Measurements from ENCODE around the gene NAT16. TPM values are rescaled to one million over a fixed set of nuclear protein-coding genes. Genes with fewer than 3 reads are reported as not detected.

NAT16 gene
- total and polyA plus RNA-seq, 2 of the 13 experiments (the other 11 are each of a cell fraction or from before 2014, with no cell fraction given), result 0.04 TPM; not detected in 1

DNA sequence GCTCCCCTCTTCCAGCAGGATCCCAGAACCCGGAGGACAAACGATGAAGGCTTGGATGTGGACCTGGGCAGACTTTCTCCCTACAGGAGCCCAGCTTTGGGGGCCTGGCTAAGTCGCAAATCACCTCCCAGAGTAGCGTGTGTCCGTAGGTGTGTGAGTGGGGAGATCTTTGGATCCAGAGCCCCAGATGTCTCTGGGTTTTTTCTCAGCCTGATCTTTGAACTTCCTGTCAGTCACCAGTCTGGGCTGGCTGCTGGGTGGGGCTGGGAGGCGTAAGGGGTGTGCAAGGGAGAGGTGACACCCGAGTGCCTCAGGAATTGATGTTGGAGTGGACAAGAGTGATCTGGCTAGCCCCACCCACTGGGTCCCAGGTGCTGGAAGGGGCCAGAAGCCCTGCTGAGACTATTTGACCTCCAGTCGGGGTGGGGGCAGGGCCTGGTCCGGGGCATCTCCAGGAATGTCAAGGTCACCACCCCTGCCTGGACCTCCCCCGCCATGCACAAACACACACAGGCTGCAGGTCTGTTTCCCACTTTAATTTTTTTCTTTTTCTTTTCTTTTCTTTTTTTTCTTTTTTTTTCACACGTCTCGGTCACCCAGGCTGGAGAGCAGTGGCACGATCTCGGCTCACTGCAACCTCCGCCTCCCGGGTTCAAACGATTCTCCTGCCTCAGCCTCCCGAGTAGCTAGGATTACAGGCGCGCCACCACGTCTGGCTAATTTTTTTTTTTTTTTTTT is 20.9 kb upstream of the NAT16 start, which contains the start of gene MOGAT3 (continued):
- TF ChIP-seq SNAPC2 (CRISPR knock-in tag; IDR thresholded peaks at IDR 0.05), result no peak
- TF ChIP-seq SAFB2 (CRISPR knock-in tag; IDR thresholded peaks at IDR 0.05; ENCODE audit: borderline replicate concordance, low read depth), result no peak
- TF ChIP-seq KAT2B (IDR thresholded peaks at IDR 0.05; ENCODE audit: borderline replicate concordance, low read depth, low read length), result no peak
- no peak for TF ChIP-seq IKZF1 (IDR thresholded peaks at IDR 0.05)
- no peak for TF ChIP-seq RNF2 (conservative IDR thresholded peaks at IDR 0.05; ENCODE audit: low read depth)
- no peak for TF ChIP-seq FOXA1 (IDR thresholded peaks at IDR 0.05)
- peak; percentile 51 for TF ChIP-seq FOXA1 (CRISPR knock-in tag; IDR thresholded peaks at IDR 0.05)
- no peak for TF ChIP-seq ZNF841 (CRISPR knock-in tag; IDR thresholded peaks at IDR 0.05; ENCODE audit: borderline replicate concordance)
- peak; percentile 34; the same call in 1 of the 2 replicates for TF ChIP-seq ZNF878 (CRISPR knock-in tag; IDR thresholded peaks at IDR 0.05)
- no peak for TF ChIP-seq ARNT (IDR thresholded peaks at IDR 0.05)
- TF ChIP-seq ZFP37 (CRISPR knock-in tag; IDR thresholded peaks at IDR 0.05; ENCODE audit: borderline replicate concordance), result peak; percentile 74; the same call in 1 of the 2 replicates
- peak; percentile 92 for TF ChIP-seq ESRRA (CRISPR knock-in tag; IDR thresholded peaks at IDR 0.05; ENCODE audit: low read depth)
- no peak for TF ChIP-seq ZNF674 (CRISPR knock-in tag; IDR thresholded peaks at IDR 0.05; ENCODE audit: low read depth)
- TF ChIP-seq DMAP1 (CRISPR knock-in tag; IDR thresholded peaks at IDR 0.05), result peak; percentile 84; the same call in 1 of the 2 replicates
- TF ChIP-seq, protein P1, sequence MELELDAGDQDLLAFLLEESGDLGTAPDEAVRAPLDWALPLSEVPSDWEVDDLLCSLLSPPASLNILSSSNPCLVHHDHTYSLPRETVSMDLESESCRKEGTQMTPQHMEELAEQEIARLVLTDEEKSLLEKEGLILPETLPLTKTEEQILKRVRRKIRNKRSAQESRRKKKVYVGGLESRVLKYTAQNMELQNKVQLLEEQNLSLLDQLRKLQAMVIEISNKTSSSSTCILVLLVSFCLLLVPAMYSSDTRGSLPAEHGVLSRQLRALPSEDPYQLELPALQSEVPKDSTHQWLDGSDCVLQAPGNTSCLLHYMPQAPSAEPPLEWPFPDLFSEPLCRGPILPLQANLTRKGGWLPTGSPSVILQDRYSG (CRISPR knock-in tag; IDR thresholded peaks at IDR 0.05), result no peak
- no peak for TF ChIP-seq ZNF282 (IDR thresholded peaks at IDR 0.05; ENCODE audit: partially characterized antibody)
- TF ChIP-seq SRF (IDR thresholded peaks at IDR 0.05; ENCODE audit: low read depth, low read length), result no peak
- TF ChIP-seq, protein P2, sequence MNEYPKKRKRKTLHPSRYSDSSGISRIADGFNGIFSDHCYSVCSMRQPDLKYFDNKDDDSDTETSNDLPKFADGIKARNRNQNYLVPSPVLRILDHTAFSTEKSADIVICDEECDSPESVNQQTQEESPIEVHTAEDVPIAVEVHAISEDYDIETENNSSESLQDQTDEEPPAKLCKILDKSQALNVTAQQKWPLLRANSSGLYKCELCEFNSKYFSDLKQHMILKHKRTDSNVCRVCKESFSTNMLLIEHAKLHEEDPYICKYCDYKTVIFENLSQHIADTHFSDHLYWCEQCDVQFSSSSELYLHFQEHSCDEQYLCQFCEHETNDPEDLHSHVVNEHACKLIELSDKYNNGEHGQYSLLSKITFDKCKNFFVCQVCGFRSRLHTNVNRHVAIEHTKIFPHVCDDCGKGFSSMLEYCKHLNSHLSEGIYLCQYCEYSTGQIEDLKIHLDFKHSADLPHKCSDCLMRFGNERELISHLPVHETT (CRISPR knock-in tag; conservative IDR thresholded peaks at IDR 0.05), result 0 out of 2 replicates have a peak, but pooled peaks have one; percentile 56
- peak; percentile 82 for TF ChIP-seq HMG20B (CRISPR knock-in tag; conservative IDR thresholded peaks at IDR 0.05)
- peak; percentile 75; the same call in 1 of the 2 replicates for TF ChIP-seq LCORL (IDR thresholded peaks at IDR 0.05)
- TF ChIP-seq LCORL (CRISPR knock-in tag; IDR thresholded peaks at IDR 0.05), result peak; percentile 96
- TF ChIP-seq ZNF333 (CRISPR knock-in tag; IDR thresholded peaks at IDR 0.05; ENCODE audit: borderline replicate concordance), result no peak; the same call in 1 of the 2 replicates
- no peak for TF ChIP-seq GABPA (IDR thresholded peaks at IDR 0.05; ENCODE audit: low read depth, low read length)
- peak; percentile 41; the same call in 1 of the 2 replicates for TF ChIP-seq GABPA (CRISPR knock-in tag; IDR thresholded peaks at IDR 0.05; ENCODE audit: low read depth)
- no peak for TF ChIP-seq KLF9 (CRISPR knock-in tag; IDR thresholded peaks at IDR 0.05; ENCODE audit: low read depth)
- peak; percentile 78; the same call in 1 of the 2 replicates for TF ChIP-seq REL (CRISPR knock-in tag; conservative IDR thresholded peaks at IDR 0.05)
- peak; percentile 81 for TF ChIP-seq HOXA3 (CRISPR knock-in tag; IDR thresholded peaks at IDR 0.05)
- peak; percentile 60; the same call in 1 of the 3 replicates for TF ChIP-seq MXI1 (IDR thresholded peaks at IDR 0.05; ENCODE audit: borderline replicate concordance, low read depth, low read length)
- TF ChIP-seq ZNF546 (CRISPR knock-in tag; conservative IDR thresholded peaks at IDR 0.05), result no peak; the same call in 1 of the 2 replicates
- no peak for TF ChIP-seq MBD4 (IDR thresholded peaks at IDR 0.05; ENCODE audit: borderline replicate concordance, low read length)
- TF ChIP-seq RORA (CRISPR knock-in tag; IDR thresholded peaks at IDR 0.05), result no peak
- no peak for TF ChIP-seq JARID2 (CRISPR knock-in tag; IDR thresholded peaks at IDR 0.05; ENCODE audit: insufficient replicate concordance)
- peak; percentile 45; the same call in 1 of the 2 replicates for TF ChIP-seq FOXO1 (CRISPR knock-in tag; IDR thresholded peaks at IDR 0.05)
- TF ChIP-seq DNMT1 (CRISPR knock-in tag; IDR thresholded peaks at IDR 0.05), result no peak
- TF ChIP-seq MBNL3 (CRISPR knock-in tag; conservative IDR thresholded peaks at IDR 0.05), result no peak
